Large intestine (tissue), 12 donors: Measurements from ENCODE around the gene ZNF415. TPM values are rescaled to one million over a fixed set of nuclear protein-coding genes. Genes with fewer than 3 reads are reported as not detected.

ENCODE experiments used
- DNase-seq, 2 donors: peaks; one replicate each; pipeline versions ENCODE4 v3.0.0 to v3.0.0-alpha.2; 2013
- H3K27ac ChIP-seq: one replicate; pipeline ENCODE4 v1.5.1; 2013; ENCODE audit warnings: low read length
- H3K27me3 ChIP-seq: 2 replicates; pipeline ENCODE4 v1.6.1; 2013; ENCODE audit warnings: low read length; ENCODE audit not compliant: control insufficient read depth, insufficient read depth
- H3K36me3 ChIP-seq: 2 replicates; pipeline ENCODE4 v1.6.1; 2013; ENCODE audit warnings: low read length; ENCODE audit not compliant: control insufficient read depth, insufficient read depth
- H3K4me1 ChIP-seq: one replicate; pipeline ENCODE4 v1.6.1; 2013; ENCODE audit warnings: low read length; ENCODE audit not compliant: control insufficient read depth, insufficient read depth
- H3K4me3 ChIP-seq: one replicate; pipeline ENCODE4 v1.5.1; 2013; ENCODE audit warnings: low read length
- H3K9me3 ChIP-seq: one replicate; pipeline ENCODE4 v1.6.1; 2013; ENCODE audit warnings: mild to moderate bottlenecking, low read depth, low read length, moderate library complexity; ENCODE audit not compliant: control insufficient read depth
- WGBS: methylation state at CpG from one replicate; pipeline ENCODE4 v1.1.5; 2013; ENCODE audit warnings: low lambda C conversion rate; ENCODE audit not compliant: insufficient coverage; 5-methylcytosine and 5-hydroxymethylcytosine counted together
- long read RNA-seq, 11 donors: transcript quantifications; one replicate each; lab custom pipeline, GENCODE V29; 2026
- polyA plus RNA-seq: library from polyadenylated mRNA; unstranded; fragments of 120-200 nt; gene quantifications from one replicate; pipeline ENCODE4 v1.2.1, GENCODE V29; 2013

Gene ZNF415
- 38.0 TPM for polyA plus RNA-seq
- long read RNA-seq, donor 1, partial matches to known transcripts: 0 of 4 reads
- long read RNA-seq, donor 1, other reads (novel, unspliced or antisense): 0 of 4 reads
- long read RNA-seq, donor 2, transcript ZNF415-202 (4 exons, 2,402 nt): major isoform, 5 of 12 reads
- long read RNA-seq, donor 2, partial matches to known transcripts: 0 of 12 reads
- long read RNA-seq, donor 2, other reads (novel, unspliced or antisense): 0 of 12 reads
- long read RNA-seq, donor 3, partial matches to known transcripts: 0 of 7 reads
- long read RNA-seq, donor 3, other reads (novel, unspliced or antisense): 0 of 7 reads
- long read RNA-seq, donor 4, partial matches to known transcripts: 0 of 1 reads
- long read RNA-seq, donor 4, other reads (novel, unspliced or antisense): 0 of 1 reads
- long read RNA-seq, donor 5, partial matches to known transcripts: 0 of 1 reads
- long read RNA-seq, donor 5, other reads (novel, unspliced or antisense): 0 of 1 reads
- long read RNA-seq, donor 6, partial matches to known transcripts: 0 of 4 reads
- long read RNA-seq, donor 6, other reads (novel, unspliced or antisense): 0 of 4 reads
- long read RNA-seq, donor 7, partial matches to known transcripts: 0 of 4 reads
- long read RNA-seq, donor 7, other reads (novel, unspliced or antisense): 0 of 4 reads
- long read RNA-seq, donor 8, partial matches to known transcripts: 0 of 14 reads
- long read RNA-seq, donor 8, other reads (novel, unspliced or antisense): 0 of 14 reads
- long read RNA-seq, donor 9, partial matches to known transcripts: 0 of 4 reads
- long read RNA-seq, donor 9, other reads (novel, unspliced or antisense): 0 of 4 reads
- long read RNA-seq, donor 10, partial matches to known transcripts: 0 of 9 reads
- long read RNA-seq, donor 10, other reads (novel, unspliced or antisense): 0 of 9 reads
- long read RNA-seq, donor 11, partial matches to known transcripts: 0 of 6 reads
- long read RNA-seq, donor 11, other reads (novel, unspliced or antisense): 0 of 6 reads

- 0% methylated on average over 1 of the region's 51 CpGs for WGBS
- H3K4me3 ChIP-seq: peak within 1 kb of the TSS; percentile 62
- no peaks in the 10 kb centered on the region for H3K27me3 ChIP-seq
- no peaks in the 10 kb centered on the region for H3K36me3 ChIP-seq
- peak within 1 kb of the TSS; percentile 96 for H3K27ac ChIP-seq
- peak; percentile 82 to 89 for DNase-seq
- peaks cover 16% of the 10 kb centered on the region for H3K4me1 ChIP-seq
- peaks cover 3% of the 10 kb centered on the region for H3K9me3 ChIP-seq
Observed at GRCh38 chr19:53132141-53132991, at the start of gene ZNF415. Gene ZNF415 (minus strand): TSS chr19:53132910. CDS start chr19:53122676, 10,234 bp downstream.

- DNase-seq: no peak
- Histone ChIP-seq H3K4me3 (no peak overlapping the region), H3K27me3 (no peaks in the 10 kb centered on the region), H3K27ac (no peak overlapping the region), H3K9me3 (peaks cover 12% of the 10 kb centered on the region), H3K36me3 (peaks cover 3% of the 10 kb centered on the region), H3K4me1 (no peaks in the 10 kb centered on the region)
- WGBS: 89% methylated on average over 8 of the region's 10 CpGs
Observed at GRCh38 chr19:53182202-53182601, 49.5 kb upstream of the ZNF415 start.

- no peak overlapping the region for H3K4me3 ChIP-seq
- DNase-seq: no peak
- no CpG with 5 or more reads among the region's 5 CpGs for WGBS
- peaks cover 3% of the 10 kb centered on the region for H3K36me3 ChIP-seq
- H3K27ac ChIP-seq: no peak overlapping the region
- peaks cover 20% of the 10 kb centered on the region for H3K9me3 ChIP-seq
- H3K27me3 ChIP-seq: no peaks in the 10 kb centered on the region
- no peaks in the 10 kb centered on the region for H3K4me1 ChIP-seq
Observed at GRCh38 chr19:53177986-53178385, 45.3 kb upstream of the ZNF415 start.

- Histone ChIP-seq H3K9me3 (peaks cover 17% of the 10 kb centered on the region), H3K27me3 (no peaks in the 10 kb centered on the region), H3K36me3 (no peaks in the 10 kb centered on the region), H3K4me1 (no peaks in the 10 kb centered on the region), H3K27ac (no peak overlapping the region), H3K4me3 (no peak overlapping the region)
- WGBS: 83% methylated on average over 1 of the region's 4 CpGs
- DNase-seq: no peak
Observed at GRCh38 chr19:53172889-53173288, 40.2 kb upstream of the ZNF415 start.

- Histone ChIP-seq H3K4me3 (no peak overlapping the region), H3K27me3 (no peaks in the 10 kb centered on the region), H3K4me1 (no peaks in the 10 kb centered on the region), H3K36me3 (no peaks in the 10 kb centered on the region), H3K27ac (no peak overlapping the region), H3K9me3 (peaks cover 42% of the 10 kb centered on the region)
- no peak for DNase-seq
- WGBS: no CpG with 5 or more reads among the region's 3 CpGs
Observed at GRCh38 chr19:53165691-53166091, 33.0 kb upstream of the ZNF415 start.

GRCh38 chr19:53161123-53161522, 28.4 kb upstream of the ZNF415 start:
- Histone ChIP-seq H3K4me1 (peaks cover 6% of the 10 kb centered on the region), H3K9me3 (peaks cover 33% of the 10 kb centered on the region), H3K36me3 (no peaks in the 10 kb centered on the region), H3K27me3 (no peaks in the 10 kb centered on the region), H3K27ac (no peak overlapping the region), H3K4me3 (no peak overlapping the region)
- no peak for DNase-seq
- WGBS: no CpG with 5 or more reads among the region's 3 CpGs

- H3K4me3 ChIP-seq: no peak overlapping the region
- no peaks in the 10 kb centered on the region for H3K27me3 ChIP-seq
- peaks cover 4% of the 10 kb centered on the region for H3K36me3 ChIP-seq
- DNase-seq: no peak
- H3K4me1 ChIP-seq: peaks cover 6% of the 10 kb centered on the region
- no peak overlapping the region for H3K27ac ChIP-seq
- WGBS: 96% methylated on average over 3 of the region's 3 CpGs
- peaks cover 35% of the 10 kb centered on the region for H3K9me3 ChIP-seq
Observed at GRCh38 chr19:53160350-53160749, 27.6 kb upstream of the ZNF415 start.

- Histone ChIP-seq H3K4me3 (peak overlapping the region; percentile 57), H3K4me1 (peaks cover 6% of the 10 kb centered on the region), H3K36me3 (peaks cover 18% of the 10 kb centered on the region), H3K27me3 (no peaks in the 10 kb centered on the region), H3K27ac (peak overlapping the region; percentile 75), H3K9me3 (peaks cover 25% of the 10 kb centered on the region)
- peak; percentile 23 to 79 for DNase-seq
- WGBS: no CpG with 5 or more reads among the region's 41 CpGs
Observed at GRCh38 chr19:53158119-53158656, 25.5 kb upstream of the ZNF415 start.

GRCh38 chr19:53157626-53158025, 24.9 kb upstream of the ZNF415 start:
- 8% methylated on average over 6 of the region's 7 CpGs for WGBS
- Histone ChIP-seq H3K27me3 (no peaks in the 10 kb centered on the region), H3K36me3 (peaks cover 18% of the 10 kb centered on the region), H3K9me3 (peaks cover 23% of the 10 kb centered on the region), H3K4me1 (peaks cover 6% of the 10 kb centered on the region), H3K4me3 (peak overlapping the region; percentile 57), H3K27ac (peak overlapping the region; percentile 75)
- no peak for DNase-seq
